Hepatocyte (in vitro differentiated cells): Measurements from ENCODE around the gene HERC2. TPM values are rescaled to one million over a fixed set of nuclear protein-coding genes. Genes with fewer than 3 reads are reported as not detected.

ENCODE experiments used
- DNase-seq: peaks from one replicate; pipeline ENCODE4 v3.0.0-alpha.2; 2016; ENCODE audit warnings: low spot score
- H2AFZ ChIP-seq: fragments of 200-600 bp; sonication (generic); 2 replicates; pipeline ENCODE4 v1.6.0; 2016; ENCODE audit warnings: antibody characterized with exemption, mild to moderate bottlenecking
- H3K27ac ChIP-seq: fragments of 200-600 bp; sonication (generic); 2 replicates; pipeline ENCODE4 v1.5.1; 2016; ENCODE audit warnings: mild to moderate bottlenecking
- H3K27me3 ChIP-seq: fragments of 200-600 bp; sonication (generic); 2 replicates; pipeline ENCODE4 v1.6.1; 2016
- H3K36me3 ChIP-seq: fragments of 200-600 bp; sonication (generic); replicated peaks from 2 replicates; pipeline ENCODE4 v1.5.1; 2016; ENCODE audit warnings: low read depth; ENCODE audit not compliant: insufficient read depth
- H3K4me1 ChIP-seq: fragments of 200-600 bp; sonication (generic); 2 replicates; pipeline ENCODE4 v1.5.1; 2016; ENCODE audit warnings: mild to moderate bottlenecking, moderate library complexity; ENCODE audit not compliant: insufficient read depth
- H3K4me2 ChIP-seq: fragments of 200-600 bp; sonication (generic); 2 replicates; pipeline ENCODE4 v1.6.0; 2016
- H3K4me3 ChIP-seq: fragments of 200-600 bp; sonication (generic); 2 replicates; pipeline ENCODE4 v1.5.1; 2016; ENCODE audit warnings: mild to moderate bottlenecking
- H3K79me2 ChIP-seq: fragments of 200-600 bp; sonication (generic); 2 replicates; pipeline ENCODE4 v1.6.0; 2017; ENCODE audit warnings: mild to moderate bottlenecking
- H3K9me2 ChIP-seq: fragments of 200-600 bp; sonication (generic); replicated peaks from 2 replicates; pipeline ENCODE4 v1.6.0; 2017; ENCODE audit warnings: mild to moderate bottlenecking; ENCODE audit not compliant: insufficient read depth
- H3K9me3 ChIP-seq: fragments of 200-600 bp; sonication (generic); 2 replicates; pipeline ENCODE4 v1.5.1; 2016; ENCODE audit warnings: low read depth, mild to moderate bottlenecking
- H4K20me1 ChIP-seq: fragments of 200-600 bp; sonication (generic); 2 replicates; pipeline ENCODE4 v1.6.0; 2016; ENCODE audit warnings: mild to moderate bottlenecking; ENCODE audit not compliant: insufficient read depth, poor library complexity, severe bottlenecking
- EZH2 ChIP-seq: fragments of 200-600 bp; sonication (generic); IDR thresholded peaks from 2 replicates; pipeline ENCODE4 v1.6.1; 2016; ENCODE audit warnings: antibody characterized with exemption, mild to moderate bottlenecking, borderline replicate concordance
- EZH2phosphoT487 ChIP-seq: fragments of 200-600 bp; sonication (generic); IDR thresholded peaks from one replicate; pipeline ENCODE4 v1.6.1; 2018; ENCODE audit warnings: antibody characterized with exemption, mild to moderate bottlenecking, low read depth, moderate library complexity; ENCODE audit not compliant: unreplicated experiment, severe bottlenecking
- WGBS: methylation state at CpG from one replicate; pipeline ENCODE4 v1.1.6; 2016; ENCODE audit warnings: low lambda C conversion rate; ENCODE audit errors: missing lambda C conversion rate; 5-methylcytosine and 5-hydroxymethylcytosine counted together
- polyA plus RNA-seq: library from polyadenylated mRNA; unstranded; fragments of >200 nt; fragmentation: Nextera tagmentation; extraction: Ambion mirVana; gene quantifications from 2 replicates; pipeline ENCODE4 v1.2.1, GENCODE V29; 2016
- total RNA-seq: library from RNA; depleted of rRNA; stranded (reverse); fragments of >200 nt; gene quantifications from 2 replicates; pipeline ENCODE4 v1.2.3, GENCODE V29; 2014
- TF ChIP-seq, protein P1 (sequence below): fragments of 200-600 bp; sonication (generic); IDR thresholded peaks from 2 replicates; pipeline ENCODE4 v1.5.1; 2016; ENCODE audit warnings: antibody characterized with exemption, mild to moderate bottlenecking; ENCODE audit not compliant: poor library complexity

The HERC2 gene
- total and polyA plus RNA-seq, 2 experiments from 2014 or later, result 30.2 to 57.4 TPM

DNA sequence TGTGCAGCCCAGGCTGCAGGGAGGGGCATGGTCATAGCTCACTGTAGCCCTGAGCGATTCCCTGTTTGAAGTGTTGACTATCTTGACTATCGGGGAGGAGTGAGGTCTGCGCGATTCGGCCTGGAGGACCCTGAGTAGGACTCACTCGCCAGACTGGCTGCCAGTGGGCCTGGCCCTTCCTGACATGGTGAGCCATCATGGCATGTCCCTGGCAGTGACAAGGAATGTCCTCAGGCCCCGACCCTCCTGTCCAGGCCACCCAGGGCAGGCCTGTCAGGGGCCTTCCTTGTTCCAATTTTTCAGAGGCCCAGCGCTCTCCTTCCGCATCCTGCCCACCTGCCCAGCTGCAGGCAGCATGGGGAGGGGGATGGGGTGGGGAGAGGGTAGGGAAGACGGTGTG lies 217.7 kb downstream of the HERC2 start:
- H3K27me3 ChIP-seq, result peaks cover 26% of the 10 kb centered on the region
- WGBS, result 82% methylated on average over 8 of the region's 10 CpGs
- H3K4me1 ChIP-seq, result peaks cover 19% of the 10 kb centered on the region
- H3K4me3 ChIP-seq, result no peak overlapping the region
- TF ChIP-seq, protein P1, sequence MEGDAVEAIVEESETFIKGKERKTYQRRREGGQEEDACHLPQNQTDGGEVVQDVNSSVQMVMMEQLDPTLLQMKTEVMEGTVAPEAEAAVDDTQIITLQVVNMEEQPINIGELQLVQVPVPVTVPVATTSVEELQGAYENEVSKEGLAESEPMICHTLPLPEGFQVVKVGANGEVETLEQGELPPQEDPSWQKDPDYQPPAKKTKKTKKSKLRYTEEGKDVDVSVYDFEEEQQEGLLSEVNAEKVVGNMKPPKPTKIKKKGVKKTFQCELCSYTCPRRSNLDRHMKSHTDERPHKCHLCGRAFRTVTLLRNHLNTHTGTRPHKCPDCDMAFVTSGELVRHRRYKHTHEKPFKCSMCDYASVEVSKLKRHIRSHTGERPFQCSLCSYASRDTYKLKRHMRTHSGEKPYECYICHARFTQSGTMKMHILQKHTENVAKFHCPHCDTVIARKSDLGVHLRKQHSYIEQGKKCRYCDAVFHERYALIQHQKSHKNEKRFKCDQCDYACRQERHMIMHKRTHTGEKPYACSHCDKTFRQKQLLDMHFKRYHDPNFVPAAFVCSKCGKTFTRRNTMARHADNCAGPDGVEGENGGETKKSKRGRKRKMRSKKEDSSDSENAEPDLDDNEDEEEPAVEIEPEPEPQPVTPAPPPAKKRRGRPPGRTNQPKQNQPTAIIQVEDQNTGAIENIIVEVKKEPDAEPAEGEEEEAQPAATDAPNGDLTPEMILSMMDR, result no peak
- TF ChIP-seq EZH2phosphoT487, result no peak
- no peaks in the 10 kb centered on the region for H3K9me3 ChIP-seq
- H3K27ac ChIP-seq, result no peak overlapping the region
- H3K4me2 ChIP-seq, result no peak overlapping the region
- no peak for DNase-seq
- no peaks in the 10 kb centered on the region for H3K79me2 ChIP-seq
- no peaks in the 10 kb centered on the region for H3K36me3 ChIP-seq
- no peak overlapping the region for H2AFZ ChIP-seq
- no peaks in the 10 kb centered on the region for H3K9me2 ChIP-seq
- no peaks in the 10 kb centered on the region for H4K20me1 ChIP-seq

GRCh38 chr15:28103831-28104230 lies 218.1 kb downstream of the HERC2 start:
- Histone ChIP-seq H3K4me3 (no peak overlapping the region), H3K36me3 (no peaks in the 10 kb centered on the region), H3K27me3 (peaks cover 26% of the 10 kb centered on the region), H2AFZ (no peak overlapping the region), H3K4me1 (peaks cover 23% of the 10 kb centered on the region), H3K4me2 (no peak overlapping the region), H3K9me3 (no peaks in the 10 kb centered on the region), H3K9me2 (no peaks in the 10 kb centered on the region), H3K27ac (no peak overlapping the region), H4K20me1 (no peaks in the 10 kb centered on the region), H3K79me2 (no peaks in the 10 kb centered on the region)
- TF ChIP-seq, protein P1, result no peak
- TF ChIP-seq EZH2phosphoT487 (no peak), EZH2 (no peak)
- 90% methylated on average over 10 of the region's 10 CpGs for WGBS
- DNase-seq, result no peak

GRCh38 chr15:28101983-28102441 lies 220.0 kb downstream of the HERC2 start:
- WGBS, result 78% methylated on average over 10 of the region's 10 CpGs
- Histone ChIP-seq H3K4me3 (no peak overlapping the region), H3K79me2 (no peaks in the 10 kb centered on the region), H3K9me3 (no peaks in the 10 kb centered on the region), H3K27me3 (peaks cover 32% of the 10 kb centered on the region), H2AFZ (no peak overlapping the region), H3K4me2 (no peak overlapping the region), H3K27ac (no peak overlapping the region), H4K20me1 (no peaks in the 10 kb centered on the region), H3K36me3 (no peaks in the 10 kb centered on the region), H3K4me1 (peaks cover 18% of the 10 kb centered on the region), H3K9me2 (no peaks in the 10 kb centered on the region)
- no peak for DNase-seq
- TF ChIP-seq, protein P1, result no peak
- TF ChIP-seq EZH2phosphoT487, result no peak

DNA sequence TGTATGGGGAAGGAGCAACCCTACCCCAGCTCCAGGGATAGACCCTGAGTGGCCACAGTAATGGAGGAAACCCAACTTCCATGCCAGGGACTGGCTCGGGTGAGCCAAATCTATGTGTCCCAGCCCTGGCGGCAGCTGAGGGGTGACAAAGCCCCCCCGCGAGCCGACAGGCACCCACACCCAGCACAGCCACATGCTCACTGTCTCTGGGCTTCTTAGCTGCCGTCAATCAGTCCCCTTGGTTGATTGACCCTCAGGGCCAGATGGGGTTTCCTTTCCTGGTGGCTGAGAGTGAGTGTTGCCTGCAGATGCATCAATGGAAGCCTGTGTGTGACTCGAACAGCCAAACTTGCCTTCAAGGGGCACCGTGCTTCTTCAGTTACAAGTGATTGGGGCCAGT lies 220.8 kb downstream of the HERC2 start:
- 86% methylated on average over 8 of the region's 8 CpGs for WGBS
- Histone ChIP-seq H3K4me2 (no peak overlapping the region), H4K20me1 (no peaks in the 10 kb centered on the region), H3K9me3 (no peaks in the 10 kb centered on the region), H3K79me2 (no peaks in the 10 kb centered on the region), H3K36me3 (no peaks in the 10 kb centered on the region), H3K9me2 (no peaks in the 10 kb centered on the region), H3K27ac (no peak overlapping the region), H3K4me1 (peaks cover 16% of the 10 kb centered on the region), H3K4me3 (no peak overlapping the region), H3K27me3 (peaks cover 31% of the 10 kb centered on the region), H2AFZ (no peak overlapping the region)
- DNase-seq, result no peak
- TF ChIP-seq EZH2, result no peak
- TF ChIP-seq EZH2phosphoT487, result no peak
- TF ChIP-seq, protein P1, result no peak
